Measurements from ENCODE around the gene VPS25. TPM values are rescaled to one million over a fixed set of nuclear protein-coding genes. Genes with fewer than 3 reads are reported as not detected.
"Not testable (repeated sequence)": the region's sequence is repeated elsewhere in the genome, so short reads cannot be mapped to it uniquely, and the experiment has no call there.

The VPS25 gene
- total RNA-seq, 1 experiment from 2014 or later: 95.4 TPM

DNA sequence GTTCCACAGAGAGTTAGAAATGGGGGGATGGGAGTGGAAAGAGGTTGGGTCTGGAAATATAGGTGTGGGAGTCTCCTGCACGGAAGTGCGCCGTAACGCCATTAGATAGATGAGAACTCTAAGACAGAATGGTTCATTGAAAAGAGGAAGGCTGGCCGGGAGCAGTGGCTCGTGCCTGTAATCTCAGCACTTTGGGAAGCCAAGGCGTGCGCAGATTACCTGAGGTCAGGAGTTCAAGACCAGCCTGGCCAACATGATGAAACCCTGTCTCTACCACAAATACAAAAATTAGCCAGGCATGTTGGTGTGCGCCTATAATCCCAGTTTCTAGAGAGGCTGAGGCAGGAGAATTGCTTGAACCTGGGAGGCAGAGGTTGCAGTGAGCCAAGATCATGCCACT lies 5.2 kb upstream of the VPS25 start:
- not testable (repeated sequence) for DNase-seq (ENCODE audit: low spot score)

- DNase-seq (ENCODE audit: low spot score): not testable (repeated sequence)
Measured at GRCh38 chr17:42769964-42770363, 3.3 kb upstream of the VPS25 start.

DNA sequence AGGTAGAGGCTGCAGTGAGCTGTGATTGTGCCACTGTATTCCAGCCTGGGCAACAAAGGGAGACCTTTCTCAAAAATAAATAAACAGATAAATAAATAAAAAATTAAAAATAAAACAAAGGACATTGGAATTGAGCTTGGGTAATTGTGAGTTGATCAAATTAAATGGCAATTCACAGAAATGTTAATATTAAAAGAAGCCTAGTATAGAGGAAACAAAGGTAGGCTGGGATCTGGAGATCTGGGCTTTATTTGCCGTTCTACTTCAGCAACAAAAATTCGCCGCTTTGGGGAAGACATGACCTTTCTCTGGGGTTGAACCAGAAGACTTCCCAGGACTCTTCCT lies 332 bp upstream of the VPS25 start:
- DNase-seq (ENCODE audit: low spot score): no peak

- DNase-seq (ENCODE audit: low spot score): no peak
Measured at GRCh38 chr17:42774066-42774745, 957 bp downstream of the VPS25 start.

DNA sequence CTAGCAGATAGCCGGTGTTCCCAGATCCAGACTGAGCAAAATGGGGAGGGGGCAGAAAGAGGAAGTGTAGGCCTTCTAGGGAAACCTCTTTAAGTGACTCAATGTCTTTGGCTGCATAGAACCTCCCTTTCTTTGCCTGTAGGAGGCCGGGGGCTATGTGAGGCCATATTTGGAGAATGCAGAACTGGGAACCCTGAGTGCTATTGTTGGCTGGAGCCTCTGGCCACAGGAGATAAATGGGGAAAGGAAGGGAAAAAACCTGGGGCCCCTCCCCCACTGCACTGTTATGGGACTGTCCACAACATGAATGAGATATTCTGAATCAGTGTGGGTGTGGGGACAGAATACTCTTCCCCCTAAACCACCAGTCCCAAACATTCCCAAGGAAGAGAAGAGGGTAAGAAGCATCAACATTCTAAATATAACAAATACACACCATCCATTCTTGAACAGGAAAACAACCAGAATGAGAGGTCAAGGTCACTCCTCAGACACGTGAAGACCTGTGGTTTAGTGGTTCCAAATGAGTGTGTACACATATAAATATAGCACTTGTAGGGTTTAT lies 2.4 kb downstream of the VPS25 start:
- no peak for DNase-seq (ENCODE audit: low spot score)

DNA sequence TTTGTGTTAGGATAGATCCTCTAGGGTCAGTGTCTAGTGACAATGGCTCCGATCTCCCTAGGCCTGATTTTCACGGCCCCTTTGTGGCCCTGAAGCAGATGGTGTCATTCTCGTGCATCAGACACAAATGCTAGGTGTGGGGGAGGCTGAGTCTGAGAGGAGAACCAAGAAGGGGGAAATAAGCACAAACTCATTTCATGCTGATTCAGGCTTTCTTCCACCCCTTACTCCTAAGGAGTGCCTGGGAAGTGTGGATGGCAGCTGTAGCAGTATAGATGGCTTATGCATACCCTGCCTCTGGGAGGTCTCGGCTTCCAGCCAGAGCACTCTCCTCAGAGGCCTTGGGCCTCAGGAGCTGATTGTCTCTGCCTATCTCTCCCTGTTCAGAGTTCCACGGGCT lies 5.3 kb downstream of the VPS25 start:
- no peak for DNase-seq (ENCODE audit: low spot score)

- DNase-seq (ENCODE audit: low spot score): no peak
Measured at GRCh38 chr17:42779304-42779935, 6.2 kb downstream of the VPS25 start.

- no peak for DNase-seq (ENCODE audit: low spot score)
Measured at GRCh38 chr17:42779936-42780850, 6.9 kb downstream of the VPS25 start, which contains the start of gene WNK4. Gene WNK4, plus strand, starts transcription at chr17:42780610. Its CDS starts 89 bp downstream, at chr17:42780699.

DNA sequence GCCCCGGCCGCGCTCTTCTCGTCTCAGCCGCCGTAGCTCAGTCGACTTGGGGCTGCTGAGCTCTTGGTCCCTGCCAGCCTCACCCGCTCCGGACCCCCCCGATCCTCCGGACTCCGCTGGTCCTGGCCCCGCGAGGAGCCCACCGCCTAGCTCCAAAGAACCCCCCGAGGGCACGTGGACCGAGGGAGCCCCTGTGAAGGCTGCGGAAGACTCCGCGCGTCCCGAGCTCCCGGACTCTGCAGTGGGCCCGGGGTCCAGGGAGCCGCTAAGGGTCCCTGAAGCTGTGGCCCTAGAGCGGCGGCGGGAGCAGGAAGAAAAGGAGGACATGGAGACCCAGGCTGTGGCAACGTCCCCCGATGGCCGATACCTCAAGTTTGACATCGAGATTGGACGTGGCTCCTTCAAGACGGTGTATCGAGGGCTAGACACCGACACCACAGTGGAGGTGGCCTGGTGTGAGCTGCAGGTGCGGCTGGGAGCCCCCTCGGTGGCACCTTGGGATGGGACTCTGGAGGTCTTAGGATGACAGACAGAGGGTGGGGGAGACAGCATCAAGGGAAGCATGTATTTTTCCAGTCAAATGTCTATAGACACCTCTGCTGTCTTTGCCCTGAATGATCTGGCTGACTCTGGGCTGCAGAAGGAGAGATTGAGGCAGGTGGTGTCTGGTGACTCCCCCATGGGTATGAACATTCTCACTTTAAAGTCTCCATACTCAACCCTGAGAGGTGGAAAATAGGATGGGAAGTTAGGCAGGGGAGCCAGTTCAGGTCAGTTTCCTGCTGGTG lies 7.8 kb downstream of the VPS25 start:
- no peak for DNase-seq (ENCODE audit: low spot score)

DNA sequence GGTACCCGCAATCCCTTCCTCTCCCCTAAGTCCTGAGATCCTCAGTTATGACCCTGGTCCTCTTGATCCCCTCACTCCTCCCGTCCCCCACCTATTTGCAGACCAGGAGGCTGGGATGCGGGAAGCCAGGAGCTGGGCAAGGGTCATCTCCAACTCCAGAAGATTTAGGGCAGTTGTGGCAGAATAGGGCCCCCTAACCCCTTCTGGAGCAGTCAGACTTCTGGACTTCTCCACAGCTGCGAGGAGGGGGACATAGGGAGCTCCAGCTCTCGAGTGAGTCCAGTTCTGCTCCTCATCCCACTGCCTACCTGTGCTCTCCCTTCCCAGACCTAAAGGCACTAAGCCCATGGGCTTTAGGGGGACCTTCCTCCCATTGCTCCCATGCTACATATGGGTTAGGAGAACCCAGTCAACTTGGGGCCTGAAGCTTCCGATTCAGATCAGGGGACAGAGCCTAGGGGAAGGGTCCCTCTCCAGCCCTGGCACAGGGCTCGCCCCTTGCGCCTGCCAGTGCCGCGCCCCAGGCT lies 8.5 kb downstream of the VPS25 start:
- no peak for DNase-seq (ENCODE audit: low spot score)

DNA sequence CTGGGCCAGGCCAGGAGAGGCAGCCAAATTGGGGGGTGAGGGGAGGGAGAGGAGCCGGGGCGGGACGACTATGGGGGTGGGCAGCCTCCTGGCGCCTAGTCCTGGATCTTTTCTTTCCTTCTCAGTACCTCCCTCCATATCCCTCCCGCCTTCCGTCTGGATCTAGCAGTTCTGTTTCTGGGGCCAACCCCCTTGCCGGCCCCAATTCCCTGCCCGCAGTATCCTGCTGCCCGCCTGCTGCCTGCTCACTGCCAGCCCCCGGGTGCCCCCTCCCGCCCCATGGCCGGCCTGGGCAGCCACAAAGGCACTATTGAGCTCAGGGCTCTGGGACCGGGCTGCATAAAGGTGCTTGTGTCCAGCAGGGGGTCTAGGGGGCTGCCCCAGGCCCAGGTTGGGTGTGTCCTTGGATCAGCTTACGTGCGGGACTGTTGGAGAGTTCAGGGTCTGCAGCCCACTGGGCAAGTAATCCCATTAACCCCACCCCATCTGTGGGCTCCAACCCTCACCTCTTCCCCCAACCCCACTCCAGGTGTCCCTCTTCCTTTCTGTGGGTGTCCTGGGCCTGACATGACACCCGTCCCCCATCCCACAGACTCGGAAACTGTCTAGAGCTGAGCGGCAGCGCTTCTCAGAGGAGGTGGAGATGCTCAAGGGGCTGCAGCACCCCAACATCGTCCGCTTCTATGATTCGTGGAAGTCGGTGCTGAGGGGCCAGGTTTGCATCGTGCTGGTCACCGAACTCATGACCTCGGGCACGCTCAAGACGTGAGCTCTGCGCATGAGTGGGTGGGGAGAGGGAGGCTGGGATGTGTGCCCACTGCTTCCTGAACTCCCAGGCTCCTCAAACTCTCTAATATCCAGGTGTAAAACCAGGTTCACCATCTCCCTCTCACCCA lies 9.2 kb downstream of the VPS25 start:
- DNase-seq (ENCODE audit: low spot score): no peak

GRCh38 chr17:42783062-42783790 lies 10.0 kb downstream of the VPS25 start:
- DNase-seq (ENCODE audit: low spot score): no peak

- no peak for DNase-seq (ENCODE audit: low spot score)
Measured at GRCh38 chr17:42783791-42784138, 10.5 kb downstream of the VPS25 start.

GRCh38 chr17:42784409-42784808 lies 11.2 kb downstream of the VPS25 start:
- DNase-seq (ENCODE audit: low spot score): no peak

GRCh38 chr17:42784811-42785592 lies 11.8 kb downstream of the VPS25 start:
- DNase-seq (ENCODE audit: low spot score): no peak

DNA sequence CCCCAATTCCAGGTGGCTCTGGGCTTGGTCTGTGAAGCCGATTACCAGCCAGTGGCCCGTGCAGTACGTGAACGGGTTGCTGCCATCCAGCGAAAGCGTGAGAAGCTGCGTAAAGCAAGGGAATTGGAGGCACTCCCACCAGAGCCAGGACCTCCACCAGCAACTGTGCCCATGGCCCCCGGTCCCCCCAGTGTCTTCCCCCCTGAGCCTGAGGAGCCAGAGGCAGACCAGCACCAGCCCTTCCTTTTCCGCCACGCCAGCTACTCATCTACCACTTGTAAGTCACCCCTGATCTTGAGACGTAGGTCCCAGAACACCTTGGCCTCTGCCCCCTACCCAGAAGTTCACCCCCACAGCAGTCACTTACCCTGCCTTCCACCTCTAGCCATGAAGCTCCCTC lies 14.0 kb downstream of the VPS25 start:
- DNase-seq (ENCODE audit: low spot score): no peak

DNA sequence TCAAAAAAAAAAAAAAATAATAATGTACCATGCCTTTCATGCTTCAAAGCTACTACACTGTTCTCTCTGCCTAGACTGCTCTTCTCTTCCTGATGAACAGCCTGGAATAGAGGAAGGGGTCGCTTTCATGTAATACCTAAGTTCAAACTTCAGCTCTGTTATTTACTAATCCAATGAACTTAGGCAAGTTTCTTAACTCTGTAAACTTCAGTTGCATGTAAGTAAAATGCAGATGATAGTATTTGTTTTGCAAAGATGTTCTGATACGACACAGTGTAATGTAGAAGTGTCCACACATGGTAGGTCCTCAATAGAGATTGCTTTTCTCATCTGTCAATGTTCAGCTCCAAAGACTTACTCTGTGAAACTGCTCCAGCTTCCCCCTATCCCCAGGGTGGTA lies 18.7 kb downstream of the VPS25 start:
- no peak for DNase-seq (ENCODE audit: low spot score)

- DNase-seq (ENCODE audit: low spot score): no peak
Measured at GRCh38 chr17:42792545-42792944, 19.3 kb downstream of the VPS25 start.

- no peak for DNase-seq (ENCODE audit: low spot score)
Measured at GRCh38 chr17:42795061-42795460, 21.8 kb downstream of the VPS25 start.
